Spleen (tissue), 11 donors: ENCODE data around the gene LBX2. TPM values are rescaled to one million over a fixed set of nuclear protein-coding genes. Genes with fewer than 3 reads are reported as not detected.

Experiments used
- DNase-seq: peaks from one replicate; pipeline ENCODE4 v3.0.0-alpha.2; 2020
- H3K27ac ChIP-seq, 8 donors: fragments of 200-600 bp; sonication (generic) in 7 of 8; 1 replicate in 4 of 8; 2 replicates in 4 of 8; pipeline versions ENCODE4 v1.5.0 to v1.8.0; 2016 to 2021; ENCODE audit warnings: inconsistent platforms in 4 of 8, mild to moderate bottlenecking in 4 of 8, moderate library complexity in 1 of 8
- H3K27me3 ChIP-seq, 7 donors: fragments of 200-600 bp; sonication (generic) in 6 of 7; replicated peaks in 1 of 7; 1 replicate in 4 of 7; 2 replicates in 3 of 7; pipeline versions ENCODE4 v1.5.0 to v1.8.0; 2016 to 2021; ENCODE audit warnings: inconsistent platforms in 3 of 7, mild to moderate bottlenecking in 1 of 7
- H3K36me3 ChIP-seq, 6 donors: fragments of 200-600 bp; sonication (generic) in 5 of 6; 1 replicate in 4 of 6; 2 replicates in 2 of 6; pipeline versions ENCODE4 v1.5.0 to v1.8.0; 2016 to 2021; ENCODE audit warnings: inconsistent platforms in 2 of 6
- H3K4me1 ChIP-seq, 6 donors: fragments of 200-600 bp; sonication (generic) in 5 of 6; 1 replicate in 3 of 6; 2 replicates in 3 of 6; pipeline versions ENCODE4 v1.5.0 to v1.8.0; 2016 to 2021; ENCODE audit warnings: inconsistent platforms in 3 of 6
- H3K4me3 ChIP-seq, 8 donors: fragments of 200-600 bp; sonication (generic) in 7 of 8; 1 replicate in 4 of 8; 2 replicates in 4 of 8; pipeline versions ENCODE4 v1.5.0 to v1.8.0; 2016 to 2021; ENCODE audit warnings: inconsistent platforms in 4 of 8, mild to moderate bottlenecking in 4 of 8, moderate library complexity in 2 of 8
- H3K9me3 ChIP-seq, 8 donors: fragments of 200-600 bp; sonication (generic) in 7 of 8; 1 replicate in 4 of 8; 2 replicates in 4 of 8; pipeline versions ENCODE4 v1.5.0 to v1.8.0; 2016 to 2021; ENCODE audit warnings: inconsistent platforms in 4 of 8
- POLR2A ChIP-seq, 3 donors: fragments of 450-650 bp; IDR thresholded peaks; one replicate each; pipeline ENCODE4 v1.5.1; 2017; ENCODE audit warnings: antibody characterized with exemption in 3 of 3, mild to moderate bottlenecking in 1 of 3
- POLR2AphosphoS5 ChIP-seq, 3 donors: sonication (generic); formaldehyde crosslinking; IDR thresholded peaks; one replicate each; pipeline ENCODE4 v1.5.1; 2017; ENCODE audit warnings: antibody characterized with exemption in 3 of 3
- WGBS, 5 donors: extraction: QIAGEN DNeasy Blood & Tissue Kit in 3 of 5; methylation state at CpG; one replicate each; pipeline versions ENCODE4 v1.1.5 to v1.1.7; 2013 to 2018; 5-methylcytosine and 5-hydroxymethylcytosine counted together
- intact Hi-C: fragments of 100-400 bp; cut with DNase I; formaldehyde crosslinking; loops from one replicate; pipeline ENCODE4 v1.15.0; 2023; ENCODE audit warnings: low total_unique reads
- polyA plus RNA-seq, 3 donors: library from polyadenylated mRNA; stranded (reverse); fragments of 200-250 nt; gene quantifications; one replicate each; pipeline ENCODE4 v1.2.1, GENCODE V29; 2013
- total RNA-seq, 7 donors: library from RNA; depleted of rRNA in 3 of 7; stranded (reverse); fragments of >200 nt in 3 of 7; fragmentation: NEBNext Ultra II Directional in 4 of 7; extraction: Animal tissue kit (Norgen Biotek cat#: 25700) in 4 of 7; gene quantifications; one replicate each; pipeline versions ENCODE4 v1.1.0 to v1.2.1, GENCODE V29; 2016 to 2021
- TF ChIP-seq, protein P1 (sequence below), 11 experiments: fragments of 200-600 bp in 7 of 11; fragments of 450-650 bp in 4 of 11; sonication (generic) in 4 of 11; IDR thresholded peaks in 8 of 11; conservative IDR thresholded peaks in 3 of 11; 1 replicate in 7 of 11; 2 replicates in 4 of 11; pipeline versions ENCODE4 v1.4.0 to v1.8.0; 2016 to 2021; ENCODE audit warnings: antibody characterized with exemption in 11 of 11, inconsistent platforms in 4 of 11, mild to moderate bottlenecking in 1 of 11
- donor health status: healthy with polysubstance abuse.
- donor health status: DM: no; HTN: no; CAD: no; lungs with moderate emphysema.
- donor health status: DM: no; HTN: no; CAD: no.
- donor health status: Bipolar disorder and iron deficiency.
- donor health status: healthy.
- donor health status: DM: no; HTN: no; CAD: no.
- donor health status: DM: yes; HTN: yes; CAD: no.

LBX2 gene
- total and polyA plus RNA-seq, 10 donors = 0.50 to 2.7 (median 0.91) TPM

DNA sequence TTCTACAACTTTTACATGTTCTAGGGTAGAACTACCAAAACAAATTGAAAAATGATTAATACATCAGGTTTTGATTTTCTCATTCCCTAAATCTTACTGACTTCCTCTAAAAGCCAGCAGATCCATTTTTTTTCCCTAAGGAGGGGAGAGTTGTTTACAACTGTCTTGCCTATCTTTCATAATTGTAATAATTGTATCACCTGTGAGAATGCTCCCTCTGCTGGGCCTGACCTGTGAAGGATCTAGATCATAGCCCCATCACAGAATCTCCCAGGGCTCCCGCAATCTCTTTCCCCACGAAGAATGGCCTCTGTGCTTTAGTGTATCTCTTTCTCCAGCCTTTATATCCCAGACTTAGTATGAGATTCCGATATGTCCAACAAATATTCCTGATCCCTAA, 45.2 kb upstream of the LBX2 start:
- TF ChIP-seq POLR2AphosphoS5 (IDR thresholded peaks at IDR 0.05) = no peak
- TF ChIP-seq, protein P1, sequence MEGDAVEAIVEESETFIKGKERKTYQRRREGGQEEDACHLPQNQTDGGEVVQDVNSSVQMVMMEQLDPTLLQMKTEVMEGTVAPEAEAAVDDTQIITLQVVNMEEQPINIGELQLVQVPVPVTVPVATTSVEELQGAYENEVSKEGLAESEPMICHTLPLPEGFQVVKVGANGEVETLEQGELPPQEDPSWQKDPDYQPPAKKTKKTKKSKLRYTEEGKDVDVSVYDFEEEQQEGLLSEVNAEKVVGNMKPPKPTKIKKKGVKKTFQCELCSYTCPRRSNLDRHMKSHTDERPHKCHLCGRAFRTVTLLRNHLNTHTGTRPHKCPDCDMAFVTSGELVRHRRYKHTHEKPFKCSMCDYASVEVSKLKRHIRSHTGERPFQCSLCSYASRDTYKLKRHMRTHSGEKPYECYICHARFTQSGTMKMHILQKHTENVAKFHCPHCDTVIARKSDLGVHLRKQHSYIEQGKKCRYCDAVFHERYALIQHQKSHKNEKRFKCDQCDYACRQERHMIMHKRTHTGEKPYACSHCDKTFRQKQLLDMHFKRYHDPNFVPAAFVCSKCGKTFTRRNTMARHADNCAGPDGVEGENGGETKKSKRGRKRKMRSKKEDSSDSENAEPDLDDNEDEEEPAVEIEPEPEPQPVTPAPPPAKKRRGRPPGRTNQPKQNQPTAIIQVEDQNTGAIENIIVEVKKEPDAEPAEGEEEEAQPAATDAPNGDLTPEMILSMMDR (IDR thresholded peaks at IDR 0.05 in 8 of 11, conservative IDR thresholded peaks at IDR 0.05 in 3 of 11) = peak in 2 of 11 experiments; percentile 12 to 29
- no peak overlapping the region for H3K27ac ChIP-seq
- 85 to 93% (median 89%) methylated on average over 3 of the region's 3 CpGs for WGBS, 5 donors
- no peak overlapping the region for H3K4me3 ChIP-seq
- peaks cover 0 to 23% (median 12%) of the 10 kb centered on the region in 7 donors for H3K27me3 ChIP-seq
- no peak for DNase-seq
- H3K4me1 ChIP-seq = peaks cover 4 to 31% (median 16%) of the 10 kb centered on the region in 6 donors
- no peaks in the 10 kb centered on the region for H3K9me3 ChIP-seq
- no peaks in the 10 kb centered on the region for H3K36me3 ChIP-seq
- intact Hi-C loops = no loop called here

- TF ChIP-seq POLR2AphosphoS5 (IDR thresholded peaks at IDR 0.05) = no peak
- no peak for TF ChIP-seq POLR2A (IDR thresholded peaks at IDR 0.05)
- TF ChIP-seq, protein P1 (IDR thresholded peaks at IDR 0.05 in 8 of 11, conservative IDR thresholded peaks at IDR 0.05 in 3 of 11) = no peak
- no peak for DNase-seq
- WGBS, 5 donors = 89 to 98% (median 94%) methylated on average over 1 of the region's 1 CpG
- H3K27ac ChIP-seq = no peak overlapping the region
- intact Hi-C loops = no loop called here
- H3K9me3 ChIP-seq = no peaks in the 10 kb centered on the region
- no peaks in the 10 kb centered on the region for H3K36me3 ChIP-seq
- H3K27me3 ChIP-seq = peaks cover 0 to 6% (median 0%) of the 10 kb centered on the region in 7 donors
- H3K4me3 ChIP-seq = no peak overlapping the region
- H3K4me1 ChIP-seq = peaks cover 0 to 28% (median 4%) of the 10 kb centered on the region in 6 donors
Measured at GRCh38 chr2:74542978-74543377, 43.6 kb upstream of the LBX2 start.

DNA sequence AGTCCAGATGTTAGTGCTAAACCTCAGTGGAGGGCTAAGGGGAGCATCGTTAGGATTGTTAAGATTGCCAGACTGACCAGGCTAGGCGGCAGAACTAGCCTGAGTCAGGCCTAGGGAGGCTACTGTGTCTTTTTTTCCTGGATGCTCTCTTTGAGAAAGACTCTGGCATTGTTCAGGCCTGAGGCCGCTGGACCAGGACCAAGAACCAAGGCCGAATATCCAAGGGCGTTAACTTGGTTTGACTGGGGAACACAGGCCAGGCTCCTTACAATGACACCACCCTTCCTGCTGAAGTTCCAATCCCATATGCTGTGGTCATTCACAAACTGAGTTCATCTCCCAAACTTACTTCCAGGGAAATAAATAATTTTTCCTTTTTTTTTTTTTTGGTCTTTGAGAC, 40.9 kb upstream of the LBX2 start:
- 66 to 87% (median 79%) methylated on average over 5 of the region's 5 CpGs for WGBS, 5 donors
- DNase-seq = no peak
- TF ChIP-seq POLR2AphosphoS5 (IDR thresholded peaks at IDR 0.05) (peak in 1 of 3 donors; percentile 16), POLR2A (IDR thresholded peaks at IDR 0.05) (no peak)
- TF ChIP-seq, protein P1 (IDR thresholded peaks at IDR 0.05 in 8 of 11, conservative IDR thresholded peaks at IDR 0.05 in 3 of 11) = no peak
- Histone ChIP-seq H3K9me3 (no peaks in the 10 kb centered on the region), H3K27ac (peak overlapping the region in 2 of 8 donors; percentile 50 to 66), H3K4me3 (no peak overlapping the region), H3K4me1 (peaks cover 0 to 26% (median 2%) of the 10 kb centered on the region in 6 donors), H3K36me3 (no peaks in the 10 kb centered on the region), H3K27me3 (no peaks in the 10 kb centered on the region)
- intact Hi-C loops = no loop called here

DNA sequence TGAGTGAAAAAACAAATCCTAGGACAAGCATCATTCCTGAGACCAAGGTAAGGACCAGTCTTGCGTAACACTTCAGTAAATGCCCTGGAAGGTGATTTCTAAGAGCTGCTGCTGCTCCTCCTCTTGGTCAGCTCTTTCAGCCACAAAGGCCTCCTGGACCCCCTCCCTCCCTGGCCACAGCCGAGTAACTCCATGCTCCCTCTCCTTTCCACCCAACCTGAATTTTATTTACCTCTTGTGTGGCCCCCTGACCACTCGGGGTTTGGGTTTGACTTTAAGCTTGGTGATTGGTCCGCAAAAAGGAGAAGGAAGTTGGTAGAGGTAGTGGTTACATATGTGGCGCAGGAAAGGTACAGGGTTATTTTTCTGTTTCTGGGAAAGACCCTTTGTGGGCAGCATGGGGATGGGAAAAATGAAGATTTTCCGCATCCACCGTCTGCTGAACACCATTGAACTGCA, 39.5 kb upstream of the LBX2 start:
- TF ChIP-seq POLR2AphosphoS5 (IDR thresholded peaks at IDR 0.05) (no peak), POLR2A (IDR thresholded peaks at IDR 0.05) (no peak)
- TF ChIP-seq, protein P1 (IDR thresholded peaks at IDR 0.05 in 8 of 11, conservative IDR thresholded peaks at IDR 0.05 in 3 of 11) = no peak
- no peak for DNase-seq
- WGBS, 5 donors = 29 to 52% (median 33%) methylated on average over 7 of the region's 7 CpGs

More for the DNA sequence above, 39.5 kb upstream of the LBX2 start:
- Histone ChIP-seq H3K9me3 (no peaks in the 10 kb centered on the region), H3K27ac (peak overlapping the region in 6 of 8 donors; percentile 6 to 66 (median 56)), H3K4me3 (peak overlapping the region in 2 of 8 donors; percentile 6 to 45), H3K27me3 (no peaks in the 10 kb centered on the region), H3K4me1 (peaks cover 0 to 26% (median 2%) of the 10 kb centered on the region in 6 donors), H3K36me3 (peaks cover 0 to 7% (median 0%) of the 10 kb centered on the region in 6 donors)
- intact Hi-C loops = no loop called here
